ENCODE data around the gene FAM168A.

DNA sequence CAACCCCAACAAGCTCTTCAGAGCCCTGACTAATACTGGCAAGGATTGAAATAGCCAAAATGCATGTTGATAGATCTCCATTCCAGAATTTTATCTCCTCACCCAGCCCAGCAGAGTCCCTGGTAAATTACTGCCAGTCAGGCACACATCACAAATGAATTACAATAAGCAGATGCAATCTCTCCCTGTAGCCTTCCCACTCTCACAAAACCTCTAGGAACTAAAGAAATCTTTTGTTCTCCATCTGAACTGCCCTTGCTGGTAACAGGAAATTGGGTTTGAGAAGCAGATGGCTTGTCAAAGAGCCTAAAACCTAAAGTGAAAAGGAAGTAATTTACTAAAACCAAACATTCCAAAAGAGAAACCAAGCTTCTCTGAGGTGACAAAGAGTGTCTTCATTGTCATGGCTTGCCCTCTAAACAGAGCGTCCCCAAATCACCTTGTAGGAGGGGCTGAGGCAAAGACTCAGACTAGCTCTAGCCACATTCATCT is 59.5 kb downstream of the FAM168A start:
- TF ChIP-seq CTCF (IDR thresholded peaks at IDR 0.05) (no peak), SIN3A (IDR thresholded peaks at IDR 0.05; ENCODE audit: borderline replicate concordance, insufficient read depth, low read depth, low read length) (no peak), POLR2AphosphoS5 (IDR thresholded peaks at IDR 0.05; ENCODE audit: low read depth, low read length) (no peak), TCF7L2 (IDR thresholded peaks at IDR 0.05; ENCODE audit: low read depth, low read length) (no peak)
- TF ChIP-seq, protein P1, sequence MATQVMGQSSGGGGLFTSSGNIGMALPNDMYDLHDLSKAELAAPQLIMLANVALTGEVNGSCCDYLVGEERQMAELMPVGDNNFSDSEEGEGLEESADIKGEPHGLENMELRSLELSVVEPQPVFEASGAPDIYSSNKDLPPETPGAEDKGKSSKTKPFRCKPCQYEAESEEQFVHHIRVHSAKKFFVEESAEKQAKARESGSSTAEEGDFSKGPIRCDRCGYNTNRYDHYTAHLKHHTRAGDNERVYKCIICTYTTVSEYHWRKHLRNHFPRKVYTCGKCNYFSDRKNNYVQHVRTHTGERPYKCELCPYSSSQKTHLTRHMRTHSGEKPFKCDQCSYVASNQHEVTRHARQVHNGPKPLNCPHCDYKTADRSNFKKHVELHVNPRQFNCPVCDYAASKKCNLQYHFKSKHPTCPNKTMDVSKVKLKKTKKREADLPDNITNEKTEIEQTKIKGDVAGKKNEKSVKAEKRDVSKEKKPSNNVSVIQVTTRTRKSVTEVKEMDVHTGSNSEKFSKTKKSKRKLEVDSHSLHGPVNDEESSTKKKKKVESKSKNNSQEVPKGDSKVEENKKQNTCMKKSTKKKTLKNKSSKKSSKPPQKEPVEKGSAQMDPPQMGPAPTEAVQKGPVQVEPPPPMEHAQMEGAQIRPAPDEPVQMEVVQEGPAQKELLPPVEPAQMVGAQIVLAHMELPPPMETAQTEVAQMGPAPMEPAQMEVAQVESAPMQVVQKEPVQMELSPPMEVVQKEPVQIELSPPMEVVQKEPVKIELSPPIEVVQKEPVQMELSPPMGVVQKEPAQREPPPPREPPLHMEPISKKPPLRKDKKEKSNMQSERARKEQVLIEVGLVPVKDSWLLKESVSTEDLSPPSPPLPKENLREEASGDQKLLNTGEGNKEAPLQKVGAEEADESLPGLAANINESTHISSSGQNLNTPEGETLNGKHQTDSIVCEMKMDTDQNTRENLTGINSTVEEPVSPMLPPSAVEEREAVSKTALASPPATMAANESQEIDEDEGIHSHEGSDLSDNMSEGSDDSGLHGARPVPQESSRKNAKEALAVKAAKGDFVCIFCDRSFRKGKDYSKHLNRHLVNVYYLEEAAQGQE (IDR thresholded peaks at IDR 0.05; ENCODE audit: insufficient read depth in 1 of 2, low read depth in 2 of 2, low read length in 1 of 2): no peak
